HG02571 (cell line): Measurements from ENCODE around the gene ASTN2.

Experiments
- ATAC-seq: cut with Tn5 transposase; IDR thresholded peaks from one replicate; pipeline ENCODE4 v1.9.1; 2021; ENCODE audit warnings: mild to moderate bottlenecking, moderate library complexity; ENCODE audit not compliant: unreplicated experiment

The ASTN2 gene

DNA sequence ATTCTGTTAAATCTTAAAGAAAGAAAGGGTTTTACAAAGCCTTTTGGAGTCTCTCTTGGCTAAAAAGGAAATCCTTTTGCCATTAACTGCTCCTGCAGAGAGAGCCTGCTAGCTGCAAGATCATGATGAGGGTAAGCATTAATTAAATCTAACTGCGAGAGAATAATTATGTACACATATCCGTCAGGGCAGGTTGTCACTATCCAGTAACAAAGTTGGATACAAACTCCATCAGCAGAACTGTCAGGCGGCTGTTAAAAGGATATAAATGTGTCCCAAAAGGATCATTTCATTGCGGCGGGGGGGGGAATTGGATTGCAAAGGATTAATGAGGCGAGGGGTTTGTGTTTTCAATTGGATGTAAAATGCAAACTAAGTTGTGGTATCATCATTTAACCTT lies 289.3 kb downstream of the ASTN2 start:
- ATAC-seq = no peak

GRCh38 chr9:117123729-117124128 lies 291.1 kb downstream of the ASTN2 start:
- no peak for ATAC-seq

- ATAC-seq = no peak
Measured at GRCh38 chr9:117122953-117123352, 291.9 kb downstream of the ASTN2 start.

DNA sequence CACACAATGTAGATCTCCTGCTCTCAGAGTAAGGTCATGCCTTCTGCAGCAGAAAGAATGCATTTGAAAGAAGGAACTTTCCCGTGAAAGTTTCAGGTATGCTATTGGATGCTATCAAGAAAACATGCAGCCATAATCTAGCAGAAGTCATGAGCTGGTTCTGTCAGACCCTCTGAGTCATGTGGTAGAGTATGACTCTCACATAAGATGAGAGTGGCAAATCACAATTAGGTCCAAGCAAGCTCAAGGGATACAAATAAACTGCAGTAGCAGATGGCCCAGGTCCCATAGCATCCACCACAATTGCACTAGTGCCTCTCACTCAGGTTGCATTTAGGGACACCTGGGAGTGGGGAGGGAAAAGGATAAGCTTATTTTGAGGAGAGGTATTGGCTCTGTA lies 292.8 kb downstream of the ASTN2 start:
- ATAC-seq = no peak

DNA sequence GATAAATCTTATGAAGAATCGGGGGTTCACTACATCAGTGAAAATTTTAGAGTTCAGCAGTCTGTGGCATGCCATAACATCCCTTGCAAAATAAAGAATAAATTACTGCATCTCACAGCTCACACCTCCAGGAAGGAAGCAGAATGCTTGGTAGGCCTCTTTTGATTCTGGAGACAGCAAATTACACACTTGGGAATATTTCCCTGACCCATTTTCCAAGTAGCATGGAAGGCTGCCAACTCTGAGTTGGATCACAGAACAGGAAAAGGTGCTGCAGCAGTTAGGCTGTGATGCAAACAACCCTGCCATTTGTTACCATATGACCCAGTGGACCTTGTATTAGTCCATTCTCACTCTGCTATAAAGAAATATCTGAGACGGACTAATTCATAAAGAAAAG lies 293.5 kb downstream of the ASTN2 start:
- no peak for ATAC-seq

DNA sequence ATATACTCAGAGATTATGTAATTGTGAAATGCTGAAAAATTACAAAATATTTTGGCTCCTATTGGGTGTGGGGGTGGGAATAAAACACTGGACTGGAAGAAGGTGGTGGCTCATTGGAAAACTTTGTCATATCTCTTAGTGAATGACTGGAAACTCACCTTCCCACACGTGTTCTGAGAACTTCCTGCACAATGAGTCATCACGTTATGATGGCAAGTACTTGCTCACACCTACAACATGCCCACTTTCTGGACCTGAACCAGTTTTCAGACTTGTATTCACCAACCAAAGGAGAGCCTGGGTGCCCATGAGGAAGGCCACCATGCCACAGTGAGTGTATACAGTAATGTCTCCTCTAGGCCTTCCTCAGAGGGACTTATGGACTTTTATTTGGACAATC lies 294.8 kb downstream of the ASTN2 start:
- no peak for ATAC-seq

DNA sequence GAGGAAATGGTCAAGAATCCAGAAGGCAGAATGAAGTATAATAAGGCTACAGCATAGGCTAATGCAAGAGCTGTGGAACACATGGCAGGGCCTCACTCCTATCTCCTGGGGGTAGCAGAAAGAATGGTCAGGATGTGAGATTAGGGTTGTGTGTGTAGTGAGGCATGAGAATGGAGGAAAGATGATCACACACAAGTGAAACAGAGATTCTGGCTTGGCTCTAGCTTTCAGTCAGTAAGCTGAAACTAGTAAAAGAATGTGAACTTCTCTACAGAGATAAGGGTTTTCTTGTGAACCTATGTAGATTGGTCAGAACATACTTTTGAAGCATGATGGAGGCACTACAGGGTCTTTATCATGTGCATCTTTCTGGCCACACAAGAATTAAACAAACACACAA lies 298.8 kb downstream of the ASTN2 start:
- ATAC-seq = no peak

GRCh38 chr9:117114768-117115167 lies 300.1 kb downstream of the ASTN2 start:
- ATAC-seq = no peak

- no peak for ATAC-seq
Measured at GRCh38 chr9:117104716-117105495, 310.0 kb downstream of the ASTN2 start.

DNA sequence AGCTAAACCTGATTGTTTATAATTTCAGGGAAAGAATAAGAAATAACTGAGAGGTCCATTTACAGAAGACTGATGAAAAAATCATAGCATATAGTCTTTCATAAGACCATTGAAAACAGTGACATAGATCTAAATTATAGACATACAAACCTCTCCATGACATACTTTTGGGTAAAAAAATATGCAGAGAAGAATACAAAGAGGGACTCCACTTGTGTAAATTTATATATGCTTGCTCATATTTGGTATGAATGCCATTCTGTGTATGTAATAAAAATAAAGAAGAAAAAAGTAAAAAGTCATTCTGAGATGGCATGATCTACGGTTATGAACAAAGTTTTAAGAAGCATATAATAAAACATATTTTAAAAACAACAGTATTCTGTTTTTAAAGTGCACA lies 310.7 kb downstream of the ASTN2 start:
- no peak for ATAC-seq

DNA sequence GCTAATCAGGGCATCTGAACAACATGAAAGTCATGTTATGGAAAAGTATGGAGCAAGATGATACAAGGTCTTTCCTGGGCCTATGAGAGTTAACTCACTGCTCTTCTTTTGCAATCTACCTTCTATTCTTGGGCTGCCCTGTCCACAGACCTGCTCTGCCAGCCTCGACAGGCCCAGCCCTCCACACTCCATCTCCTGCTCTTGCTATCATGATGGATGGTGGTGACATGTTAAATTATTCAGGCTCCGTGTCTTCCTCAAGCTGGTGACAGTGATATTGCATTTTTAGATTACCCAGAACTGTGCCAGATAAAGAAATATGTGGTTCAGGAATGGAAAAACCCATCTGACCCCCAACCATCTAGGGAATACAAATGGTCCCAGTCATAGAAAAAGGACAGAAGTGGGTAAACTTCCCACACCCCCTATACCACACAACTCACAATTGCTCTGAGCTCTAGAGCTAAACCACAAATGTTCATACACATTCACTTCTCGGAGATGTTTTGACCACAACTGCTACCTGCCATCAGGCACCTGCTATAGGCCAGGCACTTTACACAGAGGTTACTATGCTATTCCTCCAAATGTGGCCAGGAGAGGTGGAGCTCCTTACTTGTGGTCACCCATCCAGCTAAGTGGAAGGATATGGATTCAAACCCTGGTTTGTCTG lies 311.3 kb downstream of the ASTN2 start:
- ATAC-seq = no peak

DNA sequence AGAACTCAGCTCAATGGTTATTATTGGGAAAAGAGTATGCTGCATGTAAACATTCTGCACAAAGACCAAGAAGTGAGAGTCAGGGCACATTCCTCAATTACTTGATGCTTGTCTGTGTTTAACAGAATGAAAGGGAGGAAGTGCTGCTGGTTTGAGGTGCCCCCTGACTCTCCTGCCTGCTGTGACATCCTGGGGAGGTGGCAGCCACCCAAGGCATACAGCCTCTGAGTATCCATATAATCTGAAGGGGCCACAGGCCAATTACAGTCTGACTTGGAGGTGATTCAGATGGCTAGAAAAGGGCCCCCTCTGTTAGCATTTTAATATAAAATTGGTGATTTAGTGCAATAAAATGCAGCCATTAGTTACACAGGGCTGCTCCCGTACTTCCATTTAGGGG lies 313.8 kb downstream of the ASTN2 start:
- no peak for ATAC-seq

GRCh38 chr9:117098331-117098730 lies 316.5 kb downstream of the ASTN2 start:
- no peak for ATAC-seq

DNA sequence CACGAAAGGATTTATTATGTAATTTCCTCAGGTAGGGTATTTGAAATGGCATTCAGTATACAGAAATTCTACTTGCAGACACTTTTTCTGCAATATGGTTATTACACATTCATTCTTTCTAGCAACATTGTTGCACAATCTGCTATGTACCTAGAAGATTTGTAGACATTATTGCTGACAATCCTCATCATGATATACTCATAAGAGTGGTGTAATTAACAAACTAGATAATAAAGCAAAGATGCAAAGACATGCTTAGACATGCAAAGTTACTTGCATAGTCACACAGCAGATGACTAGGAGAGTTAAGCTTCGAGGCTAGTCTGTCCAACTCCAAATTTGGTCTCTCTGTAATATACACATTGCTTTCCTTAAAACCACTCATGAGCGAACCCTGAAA lies 317.1 kb downstream of the ASTN2 start:
- ATAC-seq = no peak

GRCh38 chr9:117096138-117096537 lies 318.7 kb downstream of the ASTN2 start:
- ATAC-seq = no peak

DNA sequence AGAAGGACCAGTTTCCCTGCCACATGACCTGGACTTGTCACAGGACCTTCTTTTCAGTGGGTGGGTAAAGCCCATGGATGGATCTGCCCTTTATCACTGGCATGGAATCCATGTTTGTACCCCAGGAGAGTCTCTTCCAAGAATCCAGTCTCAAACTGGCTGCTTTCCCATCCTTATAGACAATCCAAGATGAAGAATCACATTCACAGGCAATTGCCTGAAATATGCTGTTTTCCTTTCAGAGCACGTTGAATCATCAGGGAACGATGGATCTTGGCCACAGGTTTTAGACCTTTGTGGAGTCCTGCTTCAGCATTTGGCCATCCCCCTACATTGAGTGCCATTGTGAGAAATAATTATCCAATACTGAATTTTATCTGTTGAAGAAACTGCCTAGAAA lies 319.8 kb downstream of the ASTN2 start:
- no peak for ATAC-seq

DNA sequence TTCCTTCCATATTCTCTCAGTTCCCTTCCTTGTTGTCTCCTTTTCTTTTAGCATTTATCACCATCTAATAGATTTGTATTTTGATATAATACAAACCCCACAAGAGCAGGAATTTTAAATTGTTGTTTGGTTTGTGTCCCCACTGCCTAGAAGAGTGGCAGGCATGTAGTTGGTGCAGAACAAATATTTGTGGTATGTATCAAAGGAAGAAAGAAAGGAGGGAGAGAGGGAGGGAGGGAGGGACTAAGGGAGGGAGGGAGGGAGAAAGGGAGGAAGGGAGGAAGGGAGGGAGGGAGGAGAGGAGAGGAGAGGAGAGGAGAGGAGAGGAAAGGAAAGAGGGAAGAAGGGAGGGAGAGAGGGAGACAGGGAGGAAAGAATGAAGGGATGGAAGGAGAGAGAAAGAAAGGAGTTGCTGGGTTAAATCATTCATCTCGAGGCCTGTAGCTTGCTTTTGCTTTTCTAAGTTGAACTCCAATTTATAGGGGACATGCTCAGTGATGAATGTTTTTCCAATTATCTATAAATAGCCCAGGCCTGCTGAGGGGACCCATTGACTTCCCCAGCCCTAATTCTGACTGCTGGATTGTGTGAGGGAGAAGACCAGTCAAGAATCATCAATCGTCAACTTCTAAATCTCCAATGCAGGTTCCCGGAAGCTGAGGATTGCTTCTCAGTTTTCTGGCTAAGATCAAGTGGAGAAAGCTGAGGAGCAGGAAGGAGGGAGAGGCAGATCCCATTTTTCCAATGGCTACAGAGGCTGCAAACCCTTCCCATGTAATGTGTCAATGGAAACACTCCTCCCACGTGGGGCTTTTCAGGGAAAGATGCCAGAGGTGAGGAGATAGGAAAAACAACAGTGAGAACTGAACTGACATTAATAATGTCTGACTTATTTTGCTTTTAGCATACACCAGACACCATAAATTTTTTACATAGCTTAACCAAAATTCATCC lies 320.7 kb downstream of the ASTN2 start:
- no peak for ATAC-seq

DNA sequence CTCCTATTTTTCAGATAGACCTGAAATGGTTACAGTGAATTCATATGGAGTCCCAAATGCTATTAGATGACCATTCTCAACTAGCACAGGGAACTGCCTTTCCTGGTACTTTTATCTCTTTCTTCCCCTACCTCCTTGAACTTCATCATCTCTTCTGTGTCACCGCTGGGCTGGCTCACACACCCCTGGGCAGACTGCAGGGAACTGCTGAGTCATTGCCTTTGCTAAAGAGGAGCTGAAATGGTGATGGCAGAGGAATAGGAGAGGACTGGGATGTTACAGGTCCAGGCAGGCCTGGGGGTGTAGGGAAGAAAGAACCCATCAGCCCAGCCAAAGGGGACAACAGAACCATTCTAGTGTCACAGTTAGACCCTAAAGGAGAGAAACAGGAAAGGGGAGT lies 322.3 kb downstream of the ASTN2 start:
- no peak for ATAC-seq

DNA sequence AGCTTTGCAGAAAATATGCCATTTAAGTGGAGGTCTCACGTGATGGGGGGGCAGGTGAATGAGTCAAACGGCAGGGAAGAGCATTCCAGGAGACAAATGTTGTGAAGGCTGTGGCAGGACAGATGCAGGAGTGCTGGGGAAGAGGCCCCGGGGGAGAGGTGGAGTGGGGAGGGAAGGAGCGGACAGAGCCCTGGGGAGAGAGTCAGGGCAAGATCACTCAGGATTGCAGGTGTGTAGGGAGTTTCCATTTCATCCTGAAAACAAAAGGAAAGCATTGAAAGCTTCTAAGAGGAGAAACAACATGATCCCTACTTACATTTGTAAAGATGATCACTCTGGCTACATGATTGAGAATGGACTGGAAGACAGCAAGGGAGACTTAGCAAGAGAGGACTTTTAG lies 323.3 kb downstream of the ASTN2 start:
- ATAC-seq = no peak

DNA sequence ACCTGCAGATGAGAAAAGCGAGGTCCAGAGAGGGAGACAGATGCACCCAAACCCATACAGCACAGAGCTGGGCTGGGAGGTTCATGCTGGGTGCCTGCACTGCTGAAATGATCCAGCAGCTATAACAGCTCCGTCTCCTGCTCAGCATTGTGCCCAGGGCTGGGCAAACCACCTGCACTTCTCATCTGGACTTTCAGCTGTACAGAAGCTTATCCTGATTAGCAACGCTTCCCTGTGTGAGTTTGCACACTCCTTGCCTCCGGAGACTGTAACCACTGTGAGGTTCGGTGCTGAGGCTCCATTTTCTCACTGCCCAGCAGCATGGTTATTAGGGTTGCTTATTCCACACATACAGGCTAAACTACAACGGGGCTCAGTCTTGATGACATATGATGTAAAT lies 326.1 kb downstream of the ASTN2 start:
- no peak for ATAC-seq

GRCh38 chr9:117088140-117088539 lies 326.7 kb downstream of the ASTN2 start:
- no peak for ATAC-seq

- ATAC-seq = no peak
Measured at GRCh38 chr9:117084221-117084620, 330.6 kb downstream of the ASTN2 start.
